Activated CD8-positive, alpha-beta memory T cell treated with anti-CD3 and anti-CD28 coated beads, Interleukin-2, amount 50 U/mL, for 1 hour (primary cell): ENCODE data around the gene PKD1.
"Not testable (repeated sequence)": the region's sequence is repeated elsewhere in the genome, so short reads cannot be mapped to it uniquely, and the experiment has no call there.

Source experiments
- DNase-seq: peaks from one replicate; pipeline ENCODE4 v3.0.0-alpha.2; 2020; ENCODE audit errors: extremely low read depth

PKD1 gene

GRCh38 chr16:2123706-2124376 lies 11.9 kb downstream of the PKD1 start:
- not testable (repeated sequence) for DNase-seq

- not testable (repeated sequence) for DNase-seq
These were observed 12.6 kb downstream of the PKD1 start for GRCh38 chr16:2122934-2123683.

GRCh38 chr16:2122429-2122828 lies 13.3 kb downstream of the PKD1 start:
- DNase-seq: no peak

GRCh38 chr16:2121853-2122252 lies 13.8 kb downstream of the PKD1 start:
- DNase-seq: no peak

GRCh38 chr16:2121325-2121724 lies 14.4 kb downstream of the PKD1 start:
- DNase-seq: not testable (repeated sequence)

- DNase-seq: not testable (repeated sequence)
These were observed 17.6 kb downstream of the PKD1 start for GRCh38 chr16:2117960-2118722.

GRCh38 chr16:2117341-2117740 lies 18.4 kb downstream of the PKD1 start:
- not testable (repeated sequence) for DNase-seq

GRCh38 chr16:2116428-2116827 lies 19.3 kb downstream of the PKD1 start:
- not testable (repeated sequence) for DNase-seq

- DNase-seq: no peak
These were observed 20.1 kb downstream of the PKD1 start for GRCh38 chr16:2115591-2115973.

GRCh38 chr16:2114885-2115590 lies 20.7 kb downstream of the PKD1 start:
- DNase-seq: not testable (repeated sequence)

- not testable (repeated sequence) for DNase-seq
These were observed 21.5 kb downstream of the PKD1 start for GRCh38 chr16:2114225-2114624.

GRCh38 chr16:2112539-2113106 lies 23.1 kb downstream of the PKD1 start:
- DNase-seq: not testable (repeated sequence)

- DNase-seq: not testable (repeated sequence)
These were observed 24.0 kb downstream of the PKD1 start for GRCh38 chr16:2111412-2112335.

- not testable (repeated sequence) for DNase-seq
These were observed 24.7 kb downstream of the PKD1 start for GRCh38 chr16:2111009-2111353.

- DNase-seq: not testable (repeated sequence)
These were observed 25.2 kb downstream of the PKD1 start for GRCh38 chr16:2110332-2111008.

GRCh38 chr16:2109872-2110271 lies 25.8 kb downstream of the PKD1 start:
- DNase-seq: not testable (repeated sequence)

- DNase-seq: not testable (repeated sequence)
These were observed 26.5 kb downstream of the PKD1 start for GRCh38 chr16:2109271-2109580.

- DNase-seq: not testable (repeated sequence)
These were observed 27.0 kb downstream of the PKD1 start for GRCh38 chr16:2108446-2109270.

GRCh38 chr16:2107791-2108125 lies 27.9 kb downstream of the PKD1 start:
- DNase-seq: not testable (repeated sequence)
